H9 (cell line): ENCODE results near the gene SPINT4. TPM values are rescaled to one million over a fixed set of nuclear protein-coding genes. Genes with fewer than 3 reads are reported as not detected.

Experiments used
- DNase-seq: peaks from one replicate; pipeline ENCODE4 v3.0.0-alpha.2; 2017
- H2AFZ ChIP-seq: one replicate; pipeline ENCODE4 v1.6.1; 2013; ENCODE audit warnings: mild to moderate bottlenecking, low read length, control low read depth, moderate library complexity
- H2AK5ac ChIP-seq: 2 replicates; pipeline ENCODE4 v1.6.1; 2013; ENCODE audit warnings: low read length, control low read depth, mixed read lengths; ENCODE audit not compliant: insufficient read length
- H2BK120ac ChIP-seq: one replicate; pipeline ENCODE4 v1.6.1; 2013; ENCODE audit warnings: low read depth, mild to moderate bottlenecking, low read length, control low read depth, inconsistent platforms; ENCODE audit not compliant: poor library complexity, severe bottlenecking
- H2BK12ac ChIP-seq: 2 replicates; pipeline ENCODE4 v1.6.1; 2013; ENCODE audit warnings: low read length, control low read depth, mixed read lengths, low read depth; ENCODE audit not compliant: insufficient read length
- H2BK15ac ChIP-seq: 2 replicates; pipeline ENCODE4 v1.6.1; 2013; ENCODE audit warnings: low read depth, low read length, control low read depth
- H2BK20ac ChIP-seq: one replicate; pipeline ENCODE4 v1.6.1; 2013; ENCODE audit warnings: low read depth, mild to moderate bottlenecking, low read length, control low read depth, inconsistent platforms; ENCODE audit not compliant: poor library complexity, severe bottlenecking
- H2BK5ac ChIP-seq: 2 replicates; pipeline ENCODE4 v1.6.1; 2013; ENCODE audit warnings: low read length, control low read depth, mixed read lengths; ENCODE audit not compliant: insufficient read length
- H3K14ac ChIP-seq: 2 replicates; pipeline ENCODE4 v1.6.1; 2013; ENCODE audit warnings: low read length, control low read depth; ENCODE audit not compliant: insufficient read depth
- H3K18ac ChIP-seq: 2 replicates; pipeline ENCODE4 v1.6.1; 2013; ENCODE audit warnings: low read depth, mild to moderate bottlenecking, mixed read lengths, low read length, control low read depth; ENCODE audit not compliant: insufficient read length
- H3K23ac ChIP-seq: 2 replicates; pipeline ENCODE4 v1.6.1; 2013; ENCODE audit warnings: low read length, control low read depth, mixed read lengths, low read depth; ENCODE audit not compliant: insufficient read length
- H3K23me2 ChIP-seq: 2 replicates; pipeline ENCODE4 v1.6.1; 2013; ENCODE audit warnings: low read depth, mild to moderate bottlenecking, mixed read lengths, low read length, control low read depth; ENCODE audit not compliant: insufficient read length, poor library complexity, severe bottlenecking
- H3K27ac ChIP-seq: 2 replicates; pipeline ENCODE4 v1.5.1; 2013; ENCODE audit warnings: low read length, control low read depth, mixed read lengths, low read depth; ENCODE audit not compliant: insufficient read length
- H3K27me3 ChIP-seq: 2 replicates; pipeline ENCODE4 v1.6.1; 2013; ENCODE audit warnings: low read length, control low read depth, inconsistent platforms; ENCODE audit not compliant: insufficient read depth
- H3K4ac ChIP-seq: 2 replicates; pipeline ENCODE4 v1.6.1; 2013; ENCODE audit warnings: low read depth, mild to moderate bottlenecking, control low read depth, inconsistent platforms, low read length, moderate library complexity
- H3K4me1 ChIP-seq: 2 replicates; pipeline ENCODE4 v1.6.1; 2013; ENCODE audit warnings: low read length, control low read depth, inconsistent platforms; ENCODE audit not compliant: insufficient read depth
- H3K4me2 ChIP-seq: 2 replicates; pipeline ENCODE4 v1.6.1; 2013; ENCODE audit warnings: low read length, control low read depth, mixed read lengths; ENCODE audit not compliant: insufficient read length, insufficient read depth
- H3K56ac ChIP-seq: 2 replicates; pipeline ENCODE4 v1.6.1; 2013; ENCODE audit warnings: low read depth, mild to moderate bottlenecking, mixed read lengths, low read length, control low read depth; ENCODE audit not compliant: insufficient read length
- H3K79me1 ChIP-seq: 2 replicates; pipeline ENCODE4 v1.6.1; 2013; ENCODE audit warnings: low read depth, mild to moderate bottlenecking, moderate library complexity, low read length, control low read depth, inconsistent platforms; ENCODE audit not compliant: insufficient read depth, poor library complexity, severe bottlenecking
- H3K79me2 ChIP-seq: 2 replicates; pipeline ENCODE4 v1.6.1; 2013; ENCODE audit warnings: low read length, control low read depth, inconsistent platforms; ENCODE audit not compliant: insufficient read depth
- H3K9ac ChIP-seq: 2 replicates; pipeline ENCODE4 v1.6.1; 2013; ENCODE audit warnings: low read length, control low read depth, mixed read lengths; ENCODE audit not compliant: insufficient read length; ENCODE audit errors: extremely low read depth
- H3K9me3 ChIP-seq: one replicate; pipeline ENCODE4 v1.6.1; 2013; ENCODE audit warnings: low read depth, low read length, inconsistent platforms; ENCODE audit not compliant: control insufficient read depth
- H3T11ph ChIP-seq: one replicate; pipeline ENCODE4 v1.6.1; 2013; ENCODE audit warnings: mild to moderate bottlenecking, low read length, control low read depth, inconsistent platforms
- H4K20me1 ChIP-seq: one replicate; pipeline ENCODE4 v1.6.1; 2013; ENCODE audit not compliant: control insufficient read depth, insufficient read length, insufficient read depth
- H4K5ac ChIP-seq: 2 replicates; pipeline ENCODE4 v1.6.1; 2013; ENCODE audit warnings: low read depth, mild to moderate bottlenecking, mixed read lengths, low read length, control low read depth; ENCODE audit not compliant: insufficient read length
- H4K8ac ChIP-seq: replicated peaks from 2 replicates; pipeline ENCODE4 v1.6.1; 2013; ENCODE audit warnings: low read length, control low read depth, mixed read lengths, low read depth; ENCODE audit not compliant: insufficient read length
- H4K91ac ChIP-seq: 2 replicates; pipeline ENCODE4 v1.6.1; 2013; ENCODE audit warnings: low read depth, mild to moderate bottlenecking, moderate library complexity, mixed read lengths, low read length, control low read depth; ENCODE audit not compliant: insufficient read length
- H3K27ac Mint-ChIP-seq, 3 experiments: 2 replicates in 2 of 3; 3 replicates in 1 of 3; pipeline ENCODE4 v1.8.0; 2020 to 2021; ENCODE audit warnings: mixed read lengths in 3 of 3, mild to moderate bottlenecking in 1 of 3, moderate library complexity in 1 of 3
- H3K27me3 Mint-ChIP-seq: 2 replicates; pipeline ENCODE4 v1.8.0; 2021; ENCODE audit warnings: low read depth, mild to moderate bottlenecking, moderate library complexity, mixed read lengths
- H3K36me3 Mint-ChIP-seq, 3 experiments: 2 replicates in 2 of 3; 3 replicates in 1 of 3; pipeline ENCODE4 v1.8.0; 2020 to 2021; ENCODE audit warnings: low read depth in 3 of 3, mixed read lengths in 3 of 3; ENCODE audit not compliant: insufficient read depth in 1 of 3
- H3K4me1 Mint-ChIP-seq, 2 experiments: 2 replicates each; pipeline ENCODE4 v1.8.0; 2020; ENCODE audit warnings: mixed read lengths in 2 of 2
- H3K4me3 Mint-ChIP-seq, 2 experiments: 2 replicates in 1 of 2; 3 replicates in 1 of 2; pipeline ENCODE4 v1.8.0; 2020 to 2021; ENCODE audit warnings: mild to moderate bottlenecking in 2 of 2, mixed read lengths in 2 of 2, moderate library complexity in 1 of 2
- H3K9me3 Mint-ChIP-seq, 2 experiments: 2 replicates in 1 of 2; 3 replicates in 1 of 2; pipeline ENCODE4 v1.8.0; 2020; ENCODE audit warnings: mild to moderate bottlenecking in 2 of 2, mixed read lengths in 2 of 2, moderate library complexity in 1 of 2
- CTCF ChIP-seq: fragments of 200-600 bp; sonication (generic); conservative IDR thresholded peaks from 3 replicates; pipeline ENCODE4 v1.8.0; 2021; ENCODE audit warnings: antibody characterized with exemption, mild to moderate bottlenecking
- total RNA-seq: library from RNA; stranded (reverse); gene quantifications from 2 replicates; pipeline ENCODE4 v1.2.1, GENCODE V29; 2021

The SPINT4 gene
- total RNA-seq, 1 experiment from 2014 or later: not detected

- no peak overlapping the region for H2BK5ac ChIP-seq
- H3K14ac ChIP-seq: no peak overlapping the region
- no peaks in the 10 kb centered on the region for H3K23me2 ChIP-seq
- H3K18ac ChIP-seq: no peak overlapping the region
- H3K27ac ChIP-seq: no peak overlapping the region
- no peak overlapping the region for H2BK12ac ChIP-seq
- TF ChIP-seq CTCF: no peak
- H3T11ph ChIP-seq: no peak overlapping the region
- H4K91ac ChIP-seq: no peak overlapping the region
- H3K4me3 Mint-ChIP-seq: no peak overlapping the region
- no peak overlapping the region for H3K56ac ChIP-seq
- H2BK120ac ChIP-seq: no peak overlapping the region
- H2AFZ ChIP-seq: no peak overlapping the region
- no peaks in the 10 kb centered on the region for H4K20me1 ChIP-seq
- H3K4me2 ChIP-seq: no peak overlapping the region
- no peak overlapping the region for H4K8ac ChIP-seq
- DNase-seq: no peak
- peaks cover 1% of the 10 kb centered on the region; the same call in 1 of the 2 replicates for H3K27me3 Mint-ChIP-seq
- H2AK5ac ChIP-seq: no peak overlapping the region
- H3K9me3 ChIP-seq: peaks cover 8% of the 10 kb centered on the region
- H3K23ac ChIP-seq: no peak overlapping the region
- H3K36me3 Mint-ChIP-seq: peaks cover 0 to 6% (median 6%) of the 10 kb centered on the region in 3 experiments; a peak in 4 of 7 replicates
- H3K9ac ChIP-seq: no peak overlapping the region
- H3K4ac ChIP-seq: no peak overlapping the region
- H3K4me1 ChIP-seq: no peaks in the 10 kb centered on the region
- H3K79me1 ChIP-seq: no peaks in the 10 kb centered on the region
- H2BK15ac ChIP-seq: no peak overlapping the region
- H3K4me1 Mint-ChIP-seq: peaks cover 2 to 4% of the 10 kb centered on the region in 2 experiments; a peak in 1 of 4 replicates
- H3K27me3 ChIP-seq: no peaks in the 10 kb centered on the region; the same call in 1 of the 2 replicates
- peaks cover 15 to 23% of the 10 kb centered on the region in 2 experiments; a peak in 4 of 5 replicates for H3K9me3 Mint-ChIP-seq
- no peak overlapping the region for H3K27ac Mint-ChIP-seq
- no peak overlapping the region for H2BK20ac ChIP-seq
- no peak overlapping the region for H4K5ac ChIP-seq
- H3K79me2 ChIP-seq: no peaks in the 10 kb centered on the region
Observed at GRCh38 chr20:45679650-45680049, 42.5 kb upstream of the SPINT4 start.
